IMR-90 (cell line): ENCODE results near the gene TRPC4. TPM values are rescaled to one million over a fixed set of nuclear protein-coding genes. Genes with fewer than 3 reads are reported as not detected.

ENCODE experiments used
- ATAC-seq: fragments of 200-7000 bp; cut with Tn5 transposase; 2 replicates; pipeline ENCODE4 v1.9.1; 2020; ENCODE audit warnings: low read depth, mild to moderate bottlenecking, moderate library complexity
- BruUV-seq: library from RNA; stranded (reverse); fragments of 400-500 nt; replicated peaks from 2 replicates; lab custom pipeline; 2021; lab: Mats Ljungman, UMichigan
- CTCF ChIA-PET: fragments of 300-600 bp; formaldehyde crosslinking; extraction: SDS; loops from one replicate; lab custom pipeline; 2021; ENCODE audit warnings: antibody characterized with exemption; lab: Yijun Ruan, JAX
- POLR2A ChIA-PET: fragments of 300-600 bp; sonication (Branson Sonifier 250); formaldehyde crosslinking; loops from one replicate; lab custom pipeline; 2022; ENCODE audit warnings: antibody characterized with exemption; ENCODE audit not compliant: unreplicated experiment; lab: Charles Lee
- DNase-seq: peaks from one replicate; pipeline ENCODE4 v3.0.0; 2013
- H2AFZ ChIP-seq: replicated peaks from 2 replicates; pipeline ENCODE3; 2013; ENCODE audit warnings: low read length, mild to moderate bottlenecking; ENCODE audit not compliant: poor library complexity
- H2AK5ac ChIP-seq: 2 replicates; pipeline ENCODE4 v1.6.1; 2013; ENCODE audit warnings: low read depth, low read length, inconsistent platforms
- H2AK9ac ChIP-seq: replicated peaks from 2 replicates; pipeline ENCODE3; 2013; ENCODE audit warnings: mild to moderate bottlenecking, low read depth, low read length, moderate library complexity; ENCODE audit not compliant: poor library complexity
- H2BK120ac ChIP-seq: 2 replicates; pipeline ENCODE4 v1.6.1; 2013; ENCODE audit warnings: low read depth, low read length, inconsistent platforms
- H2BK15ac ChIP-seq: 3 replicates; pipeline ENCODE4 v1.6.1; 2013; ENCODE audit warnings: low read depth, low read length, inconsistent platforms
- H2BK20ac ChIP-seq: 2 replicates; pipeline ENCODE4 v1.6.1; 2013; ENCODE audit warnings: low read depth, mild to moderate bottlenecking, inconsistent platforms, low read length, moderate library complexity
- H2BK5ac ChIP-seq: 2 replicates; pipeline ENCODE4 v1.6.1; 2013; ENCODE audit warnings: mild to moderate bottlenecking, low read depth, low read length, inconsistent platforms; ENCODE audit not compliant: poor library complexity, severe bottlenecking
- H3K14ac ChIP-seq: replicated peaks from 2 replicates; pipeline ENCODE4 v1.6.1; 2013; ENCODE audit warnings: low read depth, low read length, inconsistent platforms
- H3K18ac ChIP-seq: 2 replicates; pipeline ENCODE4 v1.6.1; 2013; ENCODE audit warnings: low read depth, low read length, control low read depth
- H3K23ac ChIP-seq: 2 replicates; pipeline ENCODE4 v1.6.1; 2013; ENCODE audit warnings: low read depth, low read length, inconsistent platforms
- H3K27ac ChIP-seq: 2 replicates; pipeline ENCODE4 v1.5.1; 2013; ENCODE audit warnings: mild to moderate bottlenecking, control low read depth, low read length; ENCODE audit not compliant: insufficient read depth
- H3K27me3 ChIP-seq: 2 replicates; pipeline ENCODE4 v1.6.1; 2013; ENCODE audit warnings: low read length; ENCODE audit not compliant: control insufficient read depth, insufficient read depth
- H3K36me3 ChIP-seq: 2 replicates; pipeline ENCODE4 v1.6.1; 2013; ENCODE audit warnings: low read length, mixed read lengths; ENCODE audit not compliant: control insufficient read depth, insufficient read depth
- H3K4ac ChIP-seq: 2 replicates; pipeline ENCODE4 v1.6.1; 2013; ENCODE audit warnings: low read depth, low read length, inconsistent platforms
- H3K4me1 ChIP-seq: 2 replicates; pipeline ENCODE4 v1.6.1; 2013; ENCODE audit warnings: low read length, mixed read lengths; ENCODE audit not compliant: control insufficient read depth, insufficient read depth
- H3K4me2 ChIP-seq: 2 replicates; pipeline ENCODE4 v1.6.1; 2013; ENCODE audit warnings: low read depth, mild to moderate bottlenecking, control low read depth, low read length, moderate library complexity
- H3K4me3 ChIP-seq: 2 replicates; pipeline ENCODE4 v1.5.1; 2013; ENCODE audit warnings: low read depth, mild to moderate bottlenecking, control low read depth, low read length, moderate library complexity; ENCODE audit not compliant: insufficient read depth
- H3K56ac ChIP-seq: 2 replicates; pipeline ENCODE4 v1.6.1; 2013; ENCODE audit warnings: low read length, inconsistent platforms; ENCODE audit not compliant: insufficient read depth; ENCODE audit errors: extremely low read depth
- H3K79me1 ChIP-seq, 2 experiments: 2 replicates each; pipeline ENCODE4 v1.6.1; 2013; ENCODE audit warnings: low read length in 2 of 2, inconsistent platforms in 1 of 2, low read depth in 1 of 2
- H3K9ac ChIP-seq: 2 replicates; pipeline ENCODE4 v1.6.1; 2013; ENCODE audit warnings: low read depth, low read length, control low read depth
- H3K9me1 ChIP-seq: 2 replicates; pipeline ENCODE4 v1.6.1; 2013; ENCODE audit warnings: low read length, inconsistent platforms; ENCODE audit not compliant: insufficient read depth
- H3K9me3 ChIP-seq: 2 replicates; pipeline ENCODE4 v1.6.1; 2013; ENCODE audit warnings: low read length; ENCODE audit not compliant: control insufficient read depth, insufficient read depth
- H4K20me1 ChIP-seq: 2 replicates; pipeline ENCODE4 v1.6.1; 2013; ENCODE audit warnings: low read length, inconsistent platforms; ENCODE audit not compliant: insufficient read depth
- H4K5ac ChIP-seq: 2 replicates; pipeline ENCODE4 v1.6.1; 2013; ENCODE audit warnings: mild to moderate bottlenecking, low read depth, low read length, control low read depth
- H4K8ac ChIP-seq, 2 experiments: 2 replicates each; pipeline ENCODE4 v1.6.1; 2013; ENCODE audit warnings: low read depth in 2 of 2, low read length in 2 of 2, control low read depth in 1 of 2, inconsistent platforms in 1 of 2
- H4K91ac ChIP-seq: 2 replicates; pipeline ENCODE4 v1.6.1; 2013; ENCODE audit warnings: low read depth, low read length, inconsistent platforms; ENCODE audit not compliant: insufficient read depth
- BHLHE40 ChIP-seq: fragments of 150-350 bp; IDR thresholded peaks from 2 replicates; pipeline ENCODE4 v1.6.1; 2016; ENCODE audit warnings: mild to moderate bottlenecking, low read depth, low read length
- CEBPB ChIP-seq: IDR thresholded peaks from 2 replicates; pipeline ENCODE4 v1.6.1; 2012; ENCODE audit warnings: low read depth, low read length, improper control_type of control experiment
- CHD1 ChIP-seq: IDR thresholded peaks from 2 replicates; pipeline ENCODE4 v1.6.1; 2012; ENCODE audit warnings: low read depth, low read length, improper control_type of control experiment
- FOS ChIP-seq: fragments of 150-350 bp; IDR thresholded peaks from 2 replicates; pipeline ENCODE4 v1.6.1; 2016; ENCODE audit warnings: low read depth, low read length
- MAFK ChIP-seq: IDR thresholded peaks from 2 replicates; pipeline ENCODE4 v1.6.1; 2012; ENCODE audit warnings: low read depth, low read length, improper control_type of control experiment
- MAZ ChIP-seq: IDR thresholded peaks from 2 replicates; pipeline ENCODE4 v1.6.1; 2012; ENCODE audit warnings: low read depth, mild to moderate bottlenecking, low read length, improper control_type of control experiment, moderate library complexity, borderline replicate concordance
- MXI1 ChIP-seq: IDR thresholded peaks from 2 replicates; pipeline ENCODE4 v1.6.1; 2012; ENCODE audit warnings: low read depth, mild to moderate bottlenecking, low read length, moderate library complexity, borderline replicate concordance
- NFE2L2 ChIP-seq: fragments of 150-350 bp; IDR thresholded peaks from 2 replicates; pipeline ENCODE4 v1.6.1; 2016; ENCODE audit warnings: low read depth, mild to moderate bottlenecking, low read length
- POLR2A ChIP-seq: IDR thresholded peaks from 2 replicates; pipeline ENCODE4 v1.6.1; 2012; ENCODE audit warnings: mild to moderate bottlenecking, low read depth, low read length
- RAD21 ChIP-seq: IDR thresholded peaks from 2 replicates; pipeline ENCODE4 v1.6.1; 2012; ENCODE audit warnings: low read length, improper control_type of control experiment
- RCOR1 ChIP-seq: IDR thresholded peaks from 2 replicates; pipeline ENCODE4 v1.6.1; 2012; ENCODE audit warnings: mild to moderate bottlenecking, low read length, improper control_type of control experiment; ENCODE audit not compliant: insufficient replicate concordance
- RFX5 ChIP-seq: IDR thresholded peaks from 2 replicates; pipeline ENCODE4 v1.8.0; 2012; ENCODE audit warnings: low read depth, mild to moderate bottlenecking, low read length, moderate library complexity
- SMC3 ChIP-seq: fragments of 150-350 bp; IDR thresholded peaks from 2 replicates; pipeline ENCODE4 v1.6.1; 2016; ENCODE audit warnings: low read depth, mild to moderate bottlenecking, antibody characterized with exemption, low read length, moderate library complexity
- WGBS, 2 experiments: methylation state at CpG; one replicate each; pipeline versions ENCODE4 v1.1.5 to v1.1.7; 2013; ENCODE audit warnings: missing lambda C conversion rate in 2 of 2; ENCODE audit not compliant: insufficient read length in 1 of 2; ENCODE audit errors: extremely low coverage in 2 of 2; 5-methylcytosine and 5-hydroxymethylcytosine counted together
- dilution Hi-C: fragments of 300-500 bp; cut with HindIII; formaldehyde crosslinking; loops from one replicate; pipeline ENCODE4 v1.14.3; 2018; ENCODE audit warnings: low sequenced_read_pairs; ENCODE audit not compliant: unreplicated experiment
- in situ Hi-C: fragments of 300-500 bp; cut with MboI; formaldehyde crosslinking; loops from 3 replicates; pipeline ENCODE4 v1.14.3; 2019; ENCODE audit warnings: low sequenced_read_pairs, inconsistent platforms, mixed read lengths
- intact Hi-C: fragments of 100-400 bp; cut with micrococcal nuclease; formaldehyde crosslinking; loops from 2 replicates; pipeline ENCODE4 v1.10.0; 2022
- polyA plus RNA-seq, 3 experiments: library from polyadenylated mRNA; depleted of rRNA; stranded (reverse); fragments of >200 nt; gene quantifications; 2 replicates each; pipeline ENCODE4 v1.2.3, GENCODE V29; 2012; ENCODE audit warnings: low replicate concordance in 1 of 3
- total RNA-seq: library from RNA; depleted of rRNA; stranded (reverse); fragments of >200 nt; gene quantifications from 2 replicates; pipeline ENCODE4 v1.2.3, GENCODE V29; 2012
- TF ChIP-seq, protein P1 (sequence below): conservative IDR thresholded peaks from 2 replicates; pipeline ENCODE4 v1.5.1; 2012; ENCODE audit warnings: mild to moderate bottlenecking, low read depth, low read length, improper control_type of control experiment
- TF ChIP-seq, protein P2 (sequence below): fragments of 150-350 bp; IDR thresholded peaks from 2 replicates; pipeline ENCODE4 v1.6.1; 2017; ENCODE audit warnings: mild to moderate bottlenecking, antibody characterized with exemption, low read length, low read depth
- TF ChIP-seq, protein P3 (sequence below): fragments of 150-350 bp; IDR thresholded peaks from 2 replicates; pipeline ENCODE4 v1.6.1; 2016; ENCODE audit warnings: low read depth, mild to moderate bottlenecking, low read length, moderate library complexity, borderline replicate concordance

TRPC4 gene
- total and polyA plus RNA-seq, 2 of the 4 experiments (the other 2 are of a cell fraction), result 1.9 to 5.2 TPM

DNA sequence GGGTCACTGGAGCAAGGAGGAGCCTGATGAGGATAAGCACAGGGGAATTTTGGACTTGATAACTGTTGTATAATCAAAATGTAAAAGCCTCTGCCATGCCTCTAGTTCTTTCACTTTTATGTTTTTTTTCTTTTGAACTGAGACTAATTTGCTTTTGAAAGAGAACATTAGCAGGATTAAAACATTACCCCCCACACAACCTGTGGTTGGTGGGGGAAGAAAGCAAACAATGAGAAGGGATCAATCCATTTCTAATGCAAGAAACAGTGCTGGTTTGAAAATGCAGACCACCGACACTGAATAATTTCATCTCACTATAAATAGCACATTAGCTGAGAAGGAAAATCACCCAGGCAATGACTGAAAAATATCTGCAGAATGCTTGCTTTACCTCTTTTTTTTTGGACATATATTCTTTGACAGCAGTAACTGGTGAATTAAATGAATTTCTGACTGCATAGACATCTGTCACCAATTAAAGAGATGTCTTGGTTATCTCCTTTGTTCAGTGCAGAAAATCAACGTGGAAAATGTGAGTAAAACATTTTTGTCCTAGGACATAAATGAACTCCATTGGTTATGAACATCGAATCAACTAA lies 48.6 kb upstream of the TRPC4 start:
- H4K91ac ChIP-seq, result no peak overlapping the region
- no peaks in the 10 kb centered on the region for H3K9me1 ChIP-seq
- H4K20me1 ChIP-seq, result no peaks in the 10 kb centered on the region
- H2BK5ac ChIP-seq, result no peak overlapping the region
- H3K14ac ChIP-seq, result no peak overlapping the region
- no peak overlapping the region for H2BK20ac ChIP-seq
- H3K36me3 ChIP-seq, result no peaks in the 10 kb centered on the region; the same call in 1 of the 2 replicates
- no peak overlapping the region for H2AK9ac ChIP-seq
- H2BK15ac ChIP-seq, result no peak overlapping the region
- no TSS peak for BruUV-seq
- H3K4me1 ChIP-seq, result no peaks in the 10 kb centered on the region
- WGBS, 2 experiments, result no CpG with 5 or more reads among the region's 3 CpGs
- H2AK5ac ChIP-seq, result no peak overlapping the region
- H4K8ac ChIP-seq, result no peak overlapping the region
- H3K4me2 ChIP-seq, result no peak overlapping the region
- ChIA-PET CTCF (no interaction called here), POLR2A (no interaction called here)
- no peak overlapping the region for H4K5ac ChIP-seq
- no peak overlapping the region for H2AFZ ChIP-seq
- H3K27ac ChIP-seq, result no peak overlapping the region
- no peak overlapping the region for H2BK120ac ChIP-seq
- H3K4ac ChIP-seq, result no peak overlapping the region
- no peak overlapping the region for H3K23ac ChIP-seq
- H3K4me3 ChIP-seq, result no peak overlapping the region
- in situ Hi-C loops (no loop called here), intact Hi-C loops (no loop called here), dilution Hi-C loops (no loop called here)
- H3K56ac ChIP-seq, result no peak overlapping the region
- no peak for ATAC-seq
- no peak overlapping the region for H3K18ac ChIP-seq
- peaks cover 4% of the 10 kb centered on the region; the same call in 1 of the 2 replicates for H3K9me3 ChIP-seq
- no peak for TF ChIP-seq POLR2A
- no peak for TF ChIP-seq RAD21
- no peak for TF ChIP-seq BHLHE40
- TF ChIP-seq, protein P1, sequence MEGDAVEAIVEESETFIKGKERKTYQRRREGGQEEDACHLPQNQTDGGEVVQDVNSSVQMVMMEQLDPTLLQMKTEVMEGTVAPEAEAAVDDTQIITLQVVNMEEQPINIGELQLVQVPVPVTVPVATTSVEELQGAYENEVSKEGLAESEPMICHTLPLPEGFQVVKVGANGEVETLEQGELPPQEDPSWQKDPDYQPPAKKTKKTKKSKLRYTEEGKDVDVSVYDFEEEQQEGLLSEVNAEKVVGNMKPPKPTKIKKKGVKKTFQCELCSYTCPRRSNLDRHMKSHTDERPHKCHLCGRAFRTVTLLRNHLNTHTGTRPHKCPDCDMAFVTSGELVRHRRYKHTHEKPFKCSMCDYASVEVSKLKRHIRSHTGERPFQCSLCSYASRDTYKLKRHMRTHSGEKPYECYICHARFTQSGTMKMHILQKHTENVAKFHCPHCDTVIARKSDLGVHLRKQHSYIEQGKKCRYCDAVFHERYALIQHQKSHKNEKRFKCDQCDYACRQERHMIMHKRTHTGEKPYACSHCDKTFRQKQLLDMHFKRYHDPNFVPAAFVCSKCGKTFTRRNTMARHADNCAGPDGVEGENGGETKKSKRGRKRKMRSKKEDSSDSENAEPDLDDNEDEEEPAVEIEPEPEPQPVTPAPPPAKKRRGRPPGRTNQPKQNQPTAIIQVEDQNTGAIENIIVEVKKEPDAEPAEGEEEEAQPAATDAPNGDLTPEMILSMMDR, result no peak
- no peak for TF ChIP-seq RFX5
- no peak for TF ChIP-seq MAZ
- TF ChIP-seq SMC3, result no peak
- TF ChIP-seq FOS, result no peak
- no peak for TF ChIP-seq MAFK
- no peak for TF ChIP-seq MXI1
- TF ChIP-seq, protein P2, sequence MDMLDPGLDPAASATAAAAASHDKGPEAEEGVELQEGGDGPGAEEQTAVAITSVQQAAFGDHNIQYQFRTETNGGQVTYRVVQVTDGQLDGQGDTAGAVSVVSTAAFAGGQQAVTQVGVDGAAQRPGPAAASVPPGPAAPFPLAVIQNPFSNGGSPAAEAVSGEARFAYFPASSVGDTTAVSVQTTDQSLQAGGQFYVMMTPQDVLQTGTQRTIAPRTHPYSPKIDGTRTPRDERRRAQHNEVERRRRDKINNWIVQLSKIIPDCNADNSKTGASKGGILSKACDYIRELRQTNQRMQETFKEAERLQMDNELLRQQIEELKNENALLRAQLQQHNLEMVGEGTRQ, result no peak
- TF ChIP-seq NFE2L2, result no peak
- no peak for TF ChIP-seq CHD1
- TF ChIP-seq, protein P3, sequence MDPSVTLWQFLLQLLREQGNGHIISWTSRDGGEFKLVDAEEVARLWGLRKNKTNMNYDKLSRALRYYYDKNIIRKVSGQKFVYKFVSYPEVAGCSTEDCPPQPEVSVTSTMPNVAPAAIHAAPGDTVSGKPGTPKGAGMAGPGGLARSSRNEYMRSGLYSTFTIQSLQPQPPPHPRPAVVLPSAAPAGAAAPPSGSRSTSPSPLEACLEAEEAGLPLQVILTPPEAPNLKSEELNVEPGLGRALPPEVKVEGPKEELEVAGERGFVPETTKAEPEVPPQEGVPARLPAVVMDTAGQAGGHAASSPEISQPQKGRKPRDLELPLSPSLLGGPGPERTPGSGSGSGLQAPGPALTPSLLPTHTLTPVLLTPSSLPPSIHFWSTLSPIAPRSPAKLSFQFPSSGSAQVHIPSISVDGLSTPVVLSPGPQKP, result no peak
- TF ChIP-seq CEBPB, result no peak
- TF ChIP-seq RCOR1, result no peak
- DNase-seq, result no peak
- no peak overlapping the region for H3K9ac ChIP-seq
- no peaks in the 10 kb centered on the region for H3K79me1 ChIP-seq
- no peaks in the 10 kb centered on the region for H3K27me3 ChIP-seq
